Measurements from ENCODE around the gene COX10.
"Not testable (repeated sequence)": the region's sequence is repeated elsewhere in the genome, so short reads cannot be mapped to it uniquely, and the experiment has no call there.

Gene COX10

DNA sequence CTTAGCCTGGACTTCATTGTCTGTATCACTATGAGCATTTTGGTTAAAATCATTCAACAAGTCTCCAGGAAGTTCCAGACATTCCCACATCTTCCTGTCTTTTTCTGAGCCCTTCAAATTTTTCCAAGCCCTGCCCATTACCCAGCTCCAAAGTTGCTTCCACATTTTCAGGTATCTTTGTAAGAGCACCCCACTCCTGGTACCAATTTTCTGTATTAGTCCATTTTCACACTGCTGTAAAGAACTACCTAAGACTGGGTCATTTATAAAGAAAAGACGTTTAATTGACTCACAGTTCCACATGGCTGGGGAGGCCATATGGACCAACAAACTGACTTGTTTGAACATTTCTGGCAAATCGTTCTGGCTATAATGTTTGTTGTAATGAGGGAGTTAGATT lies 100.0 kb downstream of the COX10 start:
- no peak overlapping the region for H3K4me3 ChIP-seq (ENCODE audit: low read depth, low read length)
- TF ChIP-seq, protein P1, sequence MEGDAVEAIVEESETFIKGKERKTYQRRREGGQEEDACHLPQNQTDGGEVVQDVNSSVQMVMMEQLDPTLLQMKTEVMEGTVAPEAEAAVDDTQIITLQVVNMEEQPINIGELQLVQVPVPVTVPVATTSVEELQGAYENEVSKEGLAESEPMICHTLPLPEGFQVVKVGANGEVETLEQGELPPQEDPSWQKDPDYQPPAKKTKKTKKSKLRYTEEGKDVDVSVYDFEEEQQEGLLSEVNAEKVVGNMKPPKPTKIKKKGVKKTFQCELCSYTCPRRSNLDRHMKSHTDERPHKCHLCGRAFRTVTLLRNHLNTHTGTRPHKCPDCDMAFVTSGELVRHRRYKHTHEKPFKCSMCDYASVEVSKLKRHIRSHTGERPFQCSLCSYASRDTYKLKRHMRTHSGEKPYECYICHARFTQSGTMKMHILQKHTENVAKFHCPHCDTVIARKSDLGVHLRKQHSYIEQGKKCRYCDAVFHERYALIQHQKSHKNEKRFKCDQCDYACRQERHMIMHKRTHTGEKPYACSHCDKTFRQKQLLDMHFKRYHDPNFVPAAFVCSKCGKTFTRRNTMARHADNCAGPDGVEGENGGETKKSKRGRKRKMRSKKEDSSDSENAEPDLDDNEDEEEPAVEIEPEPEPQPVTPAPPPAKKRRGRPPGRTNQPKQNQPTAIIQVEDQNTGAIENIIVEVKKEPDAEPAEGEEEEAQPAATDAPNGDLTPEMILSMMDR (IDR thresholded peaks at IDR 0.05; ENCODE audit: low read depth, low read length), result no peak

DNA sequence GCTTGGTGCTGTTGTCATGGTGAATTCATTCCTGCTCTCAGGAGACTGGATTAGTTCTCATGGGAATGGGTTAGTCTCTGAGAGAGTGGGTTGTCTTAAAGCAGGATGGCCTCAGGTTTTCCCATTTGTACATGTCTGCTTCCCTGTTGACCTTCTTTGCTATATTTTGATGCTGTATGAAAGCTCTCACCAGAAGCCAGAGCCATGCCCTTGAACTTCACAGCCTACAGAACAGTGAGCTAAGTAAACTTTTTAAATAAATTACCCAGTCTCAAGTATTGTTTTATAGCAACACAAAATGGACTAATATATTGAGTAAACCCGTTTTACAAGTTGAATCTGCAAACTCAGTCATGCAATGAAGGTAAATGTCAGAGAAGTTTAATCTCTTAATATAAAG lies 100.6 kb downstream of the COX10 start:
- TF ChIP-seq, protein P1 (IDR thresholded peaks at IDR 0.05; ENCODE audit: low read depth, low read length), result no peak

DNA sequence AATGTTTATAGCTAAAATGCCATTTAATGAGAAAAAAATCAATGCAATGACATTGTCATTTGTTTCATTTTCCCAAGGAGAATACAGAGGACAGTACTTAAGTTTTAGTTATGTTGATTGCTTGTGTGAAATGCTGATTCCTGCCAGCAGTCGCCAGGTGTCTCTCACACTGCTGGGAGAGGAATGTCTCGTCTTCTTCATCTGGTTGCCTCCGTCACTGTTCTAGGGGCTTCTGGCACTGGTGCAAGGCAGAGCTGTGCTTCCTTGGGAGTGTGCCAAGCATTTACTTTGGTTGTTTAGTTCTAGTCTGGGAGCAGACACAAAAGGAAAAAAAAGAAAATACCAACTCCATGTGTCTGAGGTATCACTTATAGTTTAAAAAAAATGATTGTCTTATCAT lies 107.7 kb downstream of the COX10 start:
- H3K4me3 ChIP-seq (ENCODE audit: low read depth, low read length), result not testable (repeated sequence)

More for the DNA sequence above, 100.6 kb downstream of the COX10 start:
- no peak overlapping the region for H3K4me3 ChIP-seq (ENCODE audit: low read depth, low read length)

DNA sequence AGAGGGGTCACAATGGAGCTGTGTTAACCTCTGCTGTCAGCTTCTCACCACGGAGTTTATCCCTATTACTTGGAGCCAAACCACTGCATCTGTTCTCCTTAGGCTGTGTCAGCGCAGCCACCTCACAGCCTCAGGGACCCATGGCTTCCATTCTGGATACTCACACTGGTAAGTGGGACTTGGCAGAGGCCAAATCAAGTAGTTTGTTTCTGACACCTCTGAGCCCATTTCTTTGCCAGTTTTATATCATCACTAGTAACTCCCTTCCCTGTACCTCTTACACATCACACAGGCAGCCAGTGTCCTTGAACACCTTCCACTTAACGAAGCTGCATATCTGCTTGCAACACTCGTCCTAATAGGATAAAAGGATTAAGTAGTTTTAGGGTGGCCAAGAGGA lies 108.5 kb downstream of the COX10 start:
- H3K4me3 ChIP-seq (ENCODE audit: low read depth, low read length), result not testable (repeated sequence)

DNA sequence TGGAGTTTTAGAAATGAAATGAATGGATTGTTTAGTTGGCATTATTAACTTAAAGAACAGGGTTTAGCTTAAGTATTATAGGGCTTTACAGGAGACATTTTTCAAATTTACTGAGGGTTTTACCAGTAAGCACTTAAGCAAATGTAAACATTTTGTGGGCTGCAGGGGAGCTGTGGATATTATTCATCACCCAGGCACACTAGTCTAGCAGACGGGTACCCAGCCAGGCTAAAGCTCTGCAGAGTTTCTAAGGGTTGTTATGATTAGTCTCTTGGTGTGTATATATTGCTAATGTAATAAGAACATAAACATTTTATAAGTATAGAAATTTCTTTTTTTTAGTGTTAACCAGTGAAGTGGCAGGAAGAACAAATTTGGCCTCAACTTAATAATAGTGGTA lies 110.6 kb downstream of the COX10 start:
- not testable (repeated sequence) for H3K4me3 ChIP-seq (ENCODE audit: low read depth, low read length)

DNA sequence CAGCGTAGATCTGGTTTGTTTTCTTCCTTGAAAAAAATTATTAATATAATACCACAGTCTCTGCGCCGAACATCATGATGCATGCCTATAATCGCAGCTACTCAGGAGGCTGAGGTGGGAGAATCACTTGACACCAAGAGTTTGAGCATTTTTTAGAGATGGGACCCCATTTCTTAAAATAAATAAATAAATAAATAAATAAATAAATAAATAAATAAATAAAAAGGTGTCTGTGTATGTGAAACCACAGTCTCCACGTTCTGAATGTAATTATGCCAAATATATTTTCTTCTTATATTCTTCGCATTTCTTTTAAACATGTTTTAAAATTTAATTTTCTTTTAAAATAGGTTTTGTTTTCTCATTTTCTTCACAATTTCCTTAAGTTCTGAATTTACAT lies 112.8 kb downstream of the COX10 start:
- not testable (repeated sequence) for H3K4me3 ChIP-seq (ENCODE audit: low read depth, low read length)

DNA sequence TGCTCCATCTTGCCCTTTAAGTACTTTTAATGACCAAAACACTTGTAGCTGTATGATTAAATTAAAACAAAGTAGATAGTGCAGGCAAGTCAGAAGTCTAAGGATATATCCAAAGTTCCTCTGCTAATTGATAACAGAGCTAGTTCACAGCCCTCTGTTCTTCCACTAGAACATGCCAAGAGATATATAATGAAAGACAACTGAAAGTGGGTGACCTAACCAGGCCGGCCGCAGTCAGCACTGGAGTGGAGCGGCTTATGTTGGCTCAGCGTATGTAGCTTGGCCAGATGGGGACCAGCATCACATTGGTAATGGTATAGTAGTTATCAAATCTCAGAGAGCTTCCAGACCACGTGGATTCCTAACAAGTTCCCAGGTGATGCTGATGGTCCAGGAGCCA lies 115.2 kb downstream of the COX10 start:
- H3K4me3 ChIP-seq (ENCODE audit: low read depth, low read length), result not testable (repeated sequence)

DNA sequence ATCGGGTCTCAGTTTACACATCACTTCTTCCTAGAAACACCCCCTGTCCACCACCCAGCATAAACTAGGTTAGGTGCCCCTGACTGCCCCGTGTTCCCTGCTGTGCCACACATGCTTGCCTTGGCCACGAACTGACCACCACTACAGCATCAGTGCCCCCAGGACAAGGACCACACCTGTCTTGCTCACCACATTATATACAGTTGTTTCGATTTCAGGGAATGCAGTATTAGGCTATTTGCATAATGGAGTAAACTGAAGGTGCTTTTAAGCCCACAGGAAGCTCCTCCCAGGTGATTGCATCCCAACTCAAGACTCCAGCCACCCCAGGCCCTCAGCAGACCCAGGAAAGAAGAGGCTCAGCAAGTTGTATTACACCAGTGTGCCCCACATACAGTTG lies 117.1 kb downstream of the COX10 start:
- not testable (repeated sequence) for H3K4me3 ChIP-seq (ENCODE audit: low read depth, low read length)

DNA sequence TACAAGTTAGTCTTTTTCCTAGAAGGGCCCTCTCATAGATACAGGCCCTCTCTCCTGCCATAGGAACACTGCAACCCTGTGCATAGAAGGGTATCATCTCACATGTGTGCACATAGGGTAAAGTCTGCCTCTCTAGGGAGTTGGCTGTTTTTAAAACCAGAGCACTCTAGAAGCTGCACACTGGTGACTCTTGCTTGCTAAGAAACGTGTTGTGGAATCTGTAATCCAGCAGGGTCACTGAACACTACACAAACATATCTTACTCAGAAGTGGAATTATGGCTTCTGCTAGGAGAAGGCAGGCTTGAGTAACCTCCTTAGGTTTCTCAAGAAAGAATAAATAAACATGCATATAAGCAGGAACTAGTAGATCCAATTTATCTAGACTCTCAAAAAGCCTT lies 121.5 kb downstream of the COX10 start:
- not testable (repeated sequence) for H3K4me3 ChIP-seq (ENCODE audit: low read depth, low read length)

DNA sequence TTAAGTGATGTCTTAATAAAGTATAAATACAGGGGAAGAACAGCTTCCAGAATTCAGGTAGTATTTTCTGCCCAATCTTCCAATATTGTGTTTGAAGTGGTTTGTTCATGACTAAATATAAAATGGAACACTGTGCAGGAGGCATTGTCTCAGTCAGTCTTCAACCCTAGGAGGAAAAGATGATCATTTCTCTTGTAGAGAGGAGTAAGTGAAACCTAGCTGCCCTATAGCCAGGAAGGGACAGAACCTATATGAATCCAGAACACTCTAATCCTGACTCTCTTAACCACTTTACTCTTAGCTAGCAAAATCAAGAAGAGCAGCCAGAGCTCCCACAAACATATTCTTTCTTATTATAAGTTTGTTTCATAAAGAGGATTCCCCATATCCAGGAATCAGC lies 122.2 kb downstream of the COX10 start:
- H3K4me3 ChIP-seq (ENCODE audit: low read depth, low read length), result not testable (repeated sequence)

DNA sequence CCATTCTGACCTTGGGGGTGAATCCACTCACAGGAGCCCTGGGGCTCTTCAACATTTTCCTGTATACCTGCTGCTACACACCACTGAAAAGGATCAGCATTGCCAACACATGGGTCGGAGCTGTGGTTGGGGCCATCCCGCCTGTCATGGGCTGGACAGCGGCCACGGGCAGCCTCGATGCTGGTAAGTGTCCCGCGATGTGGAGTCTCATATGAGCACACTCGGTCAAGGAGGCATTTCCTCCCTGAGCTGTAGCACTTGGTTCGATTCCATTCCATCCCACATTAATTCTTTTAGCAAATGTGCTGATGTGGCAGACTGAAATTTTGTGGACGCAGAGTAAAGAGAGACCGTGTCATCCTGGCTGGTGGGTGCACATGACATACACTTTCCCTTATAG lies 122.7 kb downstream of the COX10 start:
- not testable (repeated sequence) for H3K4me3 ChIP-seq (ENCODE audit: low read depth, low read length)

DNA sequence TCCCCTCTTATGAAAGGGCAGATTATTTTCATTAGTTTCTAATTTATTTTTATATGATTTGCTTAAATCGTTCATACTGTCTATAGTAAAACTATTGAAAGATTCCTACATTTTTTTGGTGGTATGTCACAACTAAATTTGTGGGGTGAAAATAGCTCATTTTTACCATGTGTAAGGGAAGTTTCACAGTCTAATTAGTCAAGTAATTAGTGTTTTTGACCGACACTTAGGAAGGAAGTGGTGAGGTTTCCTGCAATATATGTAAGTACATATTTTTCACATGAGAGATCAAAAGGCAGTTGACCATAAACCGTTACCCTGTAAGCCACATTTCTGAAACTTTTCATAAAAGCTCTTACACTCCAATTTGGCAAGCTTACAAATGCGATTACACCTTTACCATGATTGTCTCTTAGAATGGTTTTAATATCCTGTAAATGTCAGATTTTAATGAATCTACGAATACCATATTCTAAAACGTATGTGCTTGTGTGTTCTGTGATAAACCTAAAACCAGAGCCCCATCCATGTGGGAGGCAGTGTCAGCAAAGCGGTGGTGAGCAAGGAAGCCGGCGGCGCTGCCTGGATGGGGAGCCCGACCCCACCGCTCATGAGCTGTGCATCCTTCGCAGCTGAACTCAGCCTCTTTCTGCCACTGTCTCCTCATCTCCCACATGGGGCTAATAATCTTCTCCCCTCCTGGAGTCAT lies 123.5 kb downstream of the COX10 start:
- H3K4me3 ChIP-seq (ENCODE audit: low read depth, low read length), result not testable (repeated sequence)

DNA sequence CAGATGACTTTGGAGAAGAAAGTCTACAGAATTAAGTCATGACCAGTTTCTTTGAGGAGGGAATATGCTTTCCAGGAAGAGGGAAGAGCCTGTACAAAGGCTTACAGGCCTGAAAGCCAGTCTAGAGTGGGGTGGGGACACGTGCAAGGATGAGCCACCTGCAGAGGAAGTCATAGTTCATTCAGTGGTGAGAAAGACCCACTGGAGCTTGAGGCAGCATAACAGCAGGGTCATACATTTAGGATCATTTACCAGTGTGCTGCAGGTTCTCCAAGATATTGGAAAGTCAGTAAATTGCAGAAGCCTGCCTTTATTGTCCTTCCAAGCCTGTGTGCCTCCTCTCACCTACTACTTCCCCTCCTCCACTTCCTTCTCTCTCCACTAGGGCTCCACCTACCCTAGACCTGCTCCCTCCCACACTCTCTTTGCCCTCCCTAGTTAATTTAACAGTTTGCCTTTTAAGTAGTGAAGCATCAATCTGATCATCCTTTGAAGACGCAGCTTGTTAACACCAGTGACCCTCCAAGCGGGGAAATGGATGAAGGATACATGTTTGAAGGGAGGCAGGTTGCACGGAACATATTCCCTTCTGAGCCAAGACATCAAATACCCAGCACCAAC lies 127.2 kb downstream of the COX10 start:
- TF ChIP-seq, protein P1 (IDR thresholded peaks at IDR 0.05; ENCODE audit: low read depth, low read length), result no peak

More for the DNA sequence above, 127.2 kb downstream of the COX10 start:
- H3K4me3 ChIP-seq (ENCODE audit: low read depth, low read length), result no peak overlapping the region
